Testis (tissue), 2 donors: ENCODE results near the gene SGSM2.

Experiments used
- POLR2A ChIP-seq: fragments of 450-650 bp; IDR thresholded peaks from one replicate; pipeline ENCODE4 v1.6.1; 2017; ENCODE audit warnings: antibody characterized with exemption, mild to moderate bottlenecking, moderate library complexity
- TF ChIP-seq, protein P1 (sequence below), 3 experiments: fragments of 450-650 bp in 2 of 3; fragments of 200-600 bp in 1 of 3; sonication (generic) in 1 of 3; IDR thresholded peaks; one replicate each; pipeline ENCODE4 v1.5.1; 2016 to 2019; ENCODE audit warnings: antibody characterized with exemption in 3 of 3, mild to moderate bottlenecking in 2 of 3, moderate library complexity in 1 of 3

DNA sequence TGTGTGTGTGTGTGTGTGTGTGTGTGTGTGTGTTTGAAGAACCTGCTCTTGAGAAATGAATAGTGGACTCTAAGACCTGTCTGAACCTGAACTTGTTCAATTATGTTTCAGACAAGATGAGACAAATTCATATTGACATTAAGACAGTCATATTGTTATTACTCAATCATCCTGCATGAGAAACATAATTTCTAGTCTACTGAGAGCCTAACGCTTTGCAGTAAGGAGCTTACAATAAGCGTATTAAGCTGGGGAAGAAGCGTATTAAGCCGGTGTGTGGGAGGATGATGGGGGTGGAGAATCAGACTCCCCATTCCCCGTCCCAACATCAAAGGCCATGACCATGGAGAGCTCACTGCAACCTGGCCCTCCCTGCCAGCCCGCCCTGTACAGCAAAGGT lies 86.0 kb downstream of the SGSM2 start:
- TF ChIP-seq, protein P1, sequence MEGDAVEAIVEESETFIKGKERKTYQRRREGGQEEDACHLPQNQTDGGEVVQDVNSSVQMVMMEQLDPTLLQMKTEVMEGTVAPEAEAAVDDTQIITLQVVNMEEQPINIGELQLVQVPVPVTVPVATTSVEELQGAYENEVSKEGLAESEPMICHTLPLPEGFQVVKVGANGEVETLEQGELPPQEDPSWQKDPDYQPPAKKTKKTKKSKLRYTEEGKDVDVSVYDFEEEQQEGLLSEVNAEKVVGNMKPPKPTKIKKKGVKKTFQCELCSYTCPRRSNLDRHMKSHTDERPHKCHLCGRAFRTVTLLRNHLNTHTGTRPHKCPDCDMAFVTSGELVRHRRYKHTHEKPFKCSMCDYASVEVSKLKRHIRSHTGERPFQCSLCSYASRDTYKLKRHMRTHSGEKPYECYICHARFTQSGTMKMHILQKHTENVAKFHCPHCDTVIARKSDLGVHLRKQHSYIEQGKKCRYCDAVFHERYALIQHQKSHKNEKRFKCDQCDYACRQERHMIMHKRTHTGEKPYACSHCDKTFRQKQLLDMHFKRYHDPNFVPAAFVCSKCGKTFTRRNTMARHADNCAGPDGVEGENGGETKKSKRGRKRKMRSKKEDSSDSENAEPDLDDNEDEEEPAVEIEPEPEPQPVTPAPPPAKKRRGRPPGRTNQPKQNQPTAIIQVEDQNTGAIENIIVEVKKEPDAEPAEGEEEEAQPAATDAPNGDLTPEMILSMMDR (IDR thresholded peaks at IDR 0.05), result no peak
- no peak for TF ChIP-seq POLR2A
